Measurements from ENCODE around the gene S1PR4.
"Not testable (repeated sequence)": the region's sequence is repeated elsewhere in the genome, so short reads cannot be mapped to it uniquely, and the experiment has no call there.

Gene S1PR4

DNA sequence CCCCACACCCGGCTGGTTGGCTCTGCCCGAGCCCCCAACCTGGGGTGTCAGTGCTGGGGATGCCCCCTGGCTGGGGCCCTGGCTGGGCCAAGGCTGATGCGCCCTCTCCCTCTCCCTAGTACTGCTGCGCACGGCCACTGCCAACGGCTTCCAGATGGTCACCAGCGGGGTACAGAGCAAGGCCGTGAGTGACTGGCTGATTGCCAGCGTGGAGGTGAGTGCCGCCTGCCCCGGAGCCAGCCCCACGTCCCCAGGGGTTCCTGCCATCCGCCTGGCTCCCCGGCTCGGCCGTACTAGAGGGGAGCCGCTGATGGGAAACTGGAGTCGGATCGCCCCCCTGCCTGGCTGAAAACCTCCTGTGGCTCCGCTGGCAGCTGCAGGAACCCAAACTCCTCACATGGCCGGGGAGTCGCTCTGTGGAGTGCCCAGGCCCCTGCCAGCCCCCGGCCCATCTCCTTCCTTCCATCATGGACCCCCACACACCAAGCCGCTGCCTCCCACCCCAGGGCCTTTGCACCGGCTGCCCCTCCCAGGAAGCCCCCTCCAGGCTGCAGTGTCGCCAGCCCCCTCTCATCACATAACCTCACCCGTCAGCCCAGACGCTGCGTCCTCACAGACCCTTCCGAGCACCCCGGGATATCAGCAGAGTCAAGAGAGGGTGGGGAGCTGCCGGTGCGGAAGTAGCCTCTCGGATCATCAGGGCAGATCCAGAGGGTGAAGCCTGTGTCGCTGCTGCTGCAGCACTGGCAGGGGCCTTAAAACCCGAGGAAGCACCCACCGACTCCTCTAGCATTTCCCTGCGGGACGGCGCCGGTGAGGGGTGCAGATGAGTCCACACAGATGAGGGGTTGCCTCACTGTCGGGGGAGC, 17.7 kb downstream of the S1PR4 start:
- DNase-seq = no peak

DNA sequence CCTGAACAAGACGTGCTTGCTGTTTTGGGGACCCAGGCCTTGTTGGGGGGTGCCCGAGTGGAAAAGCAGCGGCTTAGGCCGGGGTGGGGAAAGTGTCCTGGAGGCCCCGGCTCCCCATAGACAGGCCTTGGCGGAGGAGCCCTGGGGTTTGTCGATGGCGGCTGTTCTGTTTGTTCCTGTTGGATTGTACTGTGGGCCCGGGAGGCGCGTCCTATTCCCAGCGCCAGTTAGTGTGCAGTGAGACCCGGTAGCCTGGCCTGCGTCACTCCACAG, 18.3 kb downstream of the S1PR4 start:
- no peak for DNase-seq

DNA sequence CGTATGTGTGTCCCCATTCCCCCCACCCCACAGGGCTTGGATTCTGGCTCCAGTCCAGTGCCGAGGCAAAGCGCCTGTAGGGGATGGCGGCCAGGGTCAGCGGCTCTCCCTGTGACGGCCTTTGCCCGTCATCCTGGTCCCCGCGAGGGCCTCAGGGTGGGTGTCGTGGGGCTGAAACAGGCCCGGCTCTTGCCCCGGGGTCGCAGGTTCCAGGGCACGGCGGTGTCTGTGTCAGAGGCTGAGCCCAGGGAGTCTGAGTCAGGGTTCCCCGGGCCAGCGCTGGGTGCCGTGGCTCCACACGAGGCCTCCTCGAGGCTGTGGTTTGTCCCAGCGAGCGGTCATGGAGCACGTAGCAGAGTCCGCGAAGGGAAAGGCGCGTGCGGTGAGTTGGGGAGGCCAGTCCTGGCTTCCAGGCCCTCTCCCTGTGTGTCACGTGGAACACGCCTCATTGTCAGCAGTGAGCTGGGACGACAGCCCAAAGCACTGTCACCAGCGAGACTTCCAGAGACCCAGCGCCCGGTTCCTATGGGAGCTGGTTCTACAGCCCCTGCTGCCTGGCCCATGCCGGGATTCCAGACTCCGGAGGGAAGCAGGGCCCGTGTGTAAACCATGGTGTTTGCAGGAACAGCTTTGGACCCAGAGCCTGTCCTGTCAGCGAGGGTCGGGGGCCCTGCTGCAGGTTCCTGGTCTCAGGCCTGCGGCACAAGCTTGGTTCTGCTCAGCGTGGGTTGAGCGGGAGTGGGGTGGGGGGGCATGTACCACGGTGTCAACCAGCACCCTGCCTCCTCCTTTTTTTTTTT, 20.5 kb downstream of the S1PR4 start:
- no peak for DNase-seq

- no peak for DNase-seq
Observed at GRCh38 chr19:3201072-3201700, 22.6 kb downstream of the S1PR4 start.

DNA sequence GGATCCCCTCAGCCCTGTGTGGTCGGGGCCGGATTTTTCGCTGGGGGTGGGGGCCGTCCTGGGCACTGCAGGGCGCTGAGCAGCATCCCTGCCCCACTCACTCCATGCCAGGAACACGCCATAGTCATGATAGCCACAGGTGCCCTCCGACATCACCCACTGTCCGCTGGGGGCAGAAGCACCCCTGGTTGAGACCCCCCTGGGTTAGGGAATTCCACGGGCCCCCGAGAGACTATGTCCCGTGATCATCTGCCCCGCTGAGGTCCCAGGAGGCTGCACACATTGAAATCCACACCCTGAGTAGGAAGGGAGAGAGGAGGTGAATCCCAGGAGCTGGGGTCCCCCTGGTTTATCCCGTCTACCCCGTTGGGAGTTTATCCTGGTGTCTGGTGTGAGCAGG, 23.3 kb downstream of the S1PR4 start:
- DNase-seq = no peak

DNA sequence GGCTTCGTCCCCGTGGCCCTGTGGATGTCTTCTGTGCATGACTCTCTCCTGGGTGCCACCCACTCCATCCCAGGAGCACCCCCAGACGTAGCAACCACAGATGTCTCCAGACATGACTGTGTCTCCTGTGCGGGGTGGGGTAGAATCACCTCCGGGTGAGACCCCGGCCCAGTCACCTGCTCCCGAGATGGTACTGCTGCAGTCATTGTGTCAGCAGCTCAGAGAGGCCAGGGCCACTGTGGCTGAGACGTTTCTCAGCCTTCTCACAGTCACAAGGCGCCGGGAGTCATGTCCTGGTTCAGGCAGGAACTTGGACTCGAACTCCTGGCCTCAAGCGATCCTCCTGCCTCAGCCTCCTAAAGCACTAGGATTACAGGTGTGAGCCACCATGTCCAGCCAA, 23.8 kb downstream of the S1PR4 start:
- no peak for DNase-seq

DNA sequence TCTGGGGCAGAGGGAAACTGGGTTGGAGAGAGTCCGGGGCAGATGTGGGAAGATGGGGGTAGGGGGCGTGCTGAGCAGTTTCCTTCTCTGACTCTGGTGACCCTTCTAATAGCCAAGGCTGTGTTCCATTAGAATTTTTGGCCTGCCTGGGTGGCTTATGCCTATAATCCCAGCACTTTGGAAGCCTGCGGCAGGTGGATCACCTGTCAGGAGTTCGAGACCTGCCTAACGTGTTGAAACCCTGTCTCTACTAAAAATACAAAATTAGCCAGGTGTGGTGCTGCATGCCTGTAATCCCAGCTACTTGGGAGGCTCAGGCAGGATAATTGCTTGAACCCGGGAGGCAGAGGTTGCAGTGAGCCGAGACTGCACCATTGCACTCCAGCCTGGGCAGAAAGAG, 24.3 kb downstream of the S1PR4 start:
- not testable (repeated sequence) for DNase-seq

DNA sequence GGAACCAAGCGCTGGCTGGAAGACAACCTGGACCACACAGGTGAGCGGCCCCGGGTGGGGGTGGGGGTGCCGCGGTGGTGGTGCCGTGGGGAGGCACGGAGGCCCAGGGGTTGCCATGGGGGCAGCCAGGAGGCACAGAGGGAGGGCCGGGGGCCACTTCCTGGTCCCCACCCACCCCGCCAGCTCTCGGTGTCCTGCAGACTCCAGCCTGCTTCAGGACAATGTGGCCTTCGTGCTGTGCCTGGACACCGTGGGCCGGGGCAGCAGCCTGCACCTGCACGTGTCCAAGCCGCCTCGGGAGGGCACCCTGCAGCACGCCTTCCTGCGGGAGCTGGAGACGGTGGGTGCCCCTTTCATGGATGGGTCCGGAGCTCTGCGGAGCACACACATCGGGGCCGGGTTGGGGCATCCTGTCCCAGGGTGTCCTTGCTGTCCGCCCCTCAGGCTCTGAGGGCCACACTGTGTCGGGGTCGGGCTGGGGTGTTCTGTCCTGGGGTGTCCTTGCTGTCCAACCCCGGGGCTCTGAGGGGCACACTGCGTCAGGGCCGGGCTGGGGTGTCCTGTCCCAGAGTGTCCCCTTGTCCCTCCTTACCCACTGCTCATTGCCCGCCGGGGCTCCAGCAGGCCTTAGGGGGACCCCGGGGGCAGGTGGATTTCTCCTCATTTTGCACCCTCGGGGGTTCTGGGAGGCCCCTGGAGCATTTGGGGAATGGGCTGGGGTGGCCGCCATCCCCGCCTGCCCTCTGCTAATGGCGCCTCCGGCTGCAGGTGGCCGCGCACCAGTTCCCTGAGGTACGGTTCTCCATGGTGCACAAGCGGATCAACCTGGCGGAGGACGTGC, 25.5 kb downstream of the S1PR4 start:
- DNase-seq = no peak

DNA sequence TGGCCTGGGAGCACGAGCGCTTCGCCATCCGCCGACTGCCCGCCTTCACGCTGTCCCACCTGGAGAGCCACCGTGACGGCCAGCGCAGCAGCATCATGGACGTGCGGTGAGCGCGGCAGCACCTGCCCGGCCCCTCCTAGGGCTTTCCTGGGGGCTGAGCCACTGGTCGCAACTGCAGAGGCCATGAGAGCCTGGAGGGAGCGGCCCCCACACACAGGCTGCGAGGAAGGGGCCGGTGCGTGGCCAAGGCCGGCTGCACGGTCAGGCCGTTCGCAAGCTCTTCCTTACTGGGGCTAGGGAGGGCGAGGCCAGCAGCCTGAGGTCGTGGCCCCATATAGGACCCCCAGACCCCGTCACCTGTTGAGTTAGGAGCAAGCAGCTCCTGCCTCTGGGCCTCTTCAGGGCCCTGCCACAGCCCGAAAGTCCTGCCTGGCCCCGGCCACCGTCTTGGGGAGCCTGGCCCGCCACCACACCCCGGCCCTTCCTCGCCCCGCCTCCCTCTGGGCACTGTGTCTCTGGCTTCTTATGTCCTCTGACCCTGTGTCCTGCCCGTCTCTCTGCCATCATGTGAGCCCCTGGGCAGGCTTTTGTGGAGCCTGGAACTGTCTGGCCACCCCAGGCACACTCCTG, 26.2 kb downstream of the S1PR4 start:
- no peak for DNase-seq

- no peak for DNase-seq
Observed at GRCh38 chr19:3206216-3206953, 27.8 kb downstream of the S1PR4 start.

DNA sequence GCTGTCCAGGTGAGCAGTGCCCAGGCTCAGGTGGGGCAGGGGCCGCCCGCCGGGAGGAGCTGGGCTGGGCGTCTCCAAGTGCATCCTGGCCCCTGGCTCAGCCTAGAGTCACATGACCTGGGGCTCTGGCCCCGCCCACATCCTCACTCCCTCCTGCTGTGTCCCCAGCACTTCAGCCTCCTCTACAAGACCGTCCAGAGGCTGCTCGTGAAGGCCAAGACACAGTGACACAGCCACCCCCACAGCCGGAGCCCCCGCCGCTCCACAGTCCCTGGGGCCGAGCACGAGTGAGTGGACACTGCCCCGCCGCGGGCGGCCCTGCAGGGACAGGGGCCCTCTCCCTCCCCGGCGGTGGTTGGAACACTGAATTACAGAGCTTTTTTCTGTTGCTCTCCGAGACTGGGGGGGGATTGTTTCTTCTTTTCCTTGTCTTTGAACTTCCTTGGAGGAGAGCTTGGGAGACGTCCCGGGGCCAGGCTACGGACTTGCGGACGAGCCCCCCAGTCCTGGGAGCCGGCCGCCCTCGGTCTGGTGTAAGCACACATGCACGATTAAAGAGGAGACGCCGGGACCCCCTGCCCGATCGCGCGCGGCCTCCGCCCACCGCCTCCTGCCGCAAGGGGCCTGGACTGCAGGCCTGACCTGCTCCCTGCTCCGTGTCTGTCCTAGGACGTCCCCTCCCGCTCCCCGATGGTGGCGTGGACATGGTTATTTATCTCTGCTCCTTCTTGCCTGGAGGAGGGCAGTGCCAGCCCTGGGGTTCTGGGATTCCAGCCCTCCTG, 29.1 kb downstream of the S1PR4 start:
- DNase-seq = no peak

DNA sequence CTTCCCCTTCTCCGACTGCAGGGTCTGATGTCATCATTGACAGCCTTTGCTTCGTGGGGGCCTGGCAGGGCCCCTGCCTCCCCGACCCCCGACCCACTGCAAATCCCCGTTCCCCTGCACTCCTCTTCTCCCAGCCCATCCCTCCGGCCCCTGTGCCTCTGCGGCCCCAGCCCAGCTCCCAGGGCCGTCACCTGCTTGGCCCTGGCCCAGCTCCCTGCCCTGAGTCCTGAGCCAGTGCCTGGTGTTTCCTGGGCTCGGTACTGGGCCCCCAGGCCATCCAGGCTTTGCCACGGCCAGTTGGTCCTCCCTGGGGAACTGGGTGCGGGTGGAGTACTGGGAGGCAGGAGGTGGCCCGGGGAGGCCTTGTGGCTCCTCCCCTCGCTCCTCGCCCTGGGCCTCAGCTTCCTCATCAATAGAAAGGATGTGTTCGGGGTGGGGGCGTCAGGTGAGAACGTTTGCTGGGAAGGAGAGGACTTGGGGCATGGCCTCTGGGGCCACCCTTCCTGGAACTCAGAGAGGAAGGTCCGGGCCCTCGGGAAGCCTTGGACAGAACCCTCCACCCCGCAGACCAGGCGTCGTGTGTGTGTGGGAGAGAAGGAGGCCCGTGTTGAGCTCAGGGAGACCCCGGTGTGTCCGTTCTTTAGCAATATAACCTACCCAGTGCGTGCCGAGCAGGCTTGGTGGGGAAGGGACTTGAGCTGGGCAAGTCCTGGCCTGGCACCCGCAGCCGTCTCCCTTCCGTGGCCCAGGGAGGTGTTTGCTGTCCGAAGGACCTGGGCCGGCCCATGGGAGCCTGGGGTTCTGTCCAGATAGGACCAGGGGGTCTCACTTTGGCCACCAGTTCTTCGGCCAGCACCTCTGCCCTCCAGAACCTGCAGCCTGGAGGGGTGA, 30.0 kb downstream of the S1PR4 start:
- DNase-seq = no peak

DNA sequence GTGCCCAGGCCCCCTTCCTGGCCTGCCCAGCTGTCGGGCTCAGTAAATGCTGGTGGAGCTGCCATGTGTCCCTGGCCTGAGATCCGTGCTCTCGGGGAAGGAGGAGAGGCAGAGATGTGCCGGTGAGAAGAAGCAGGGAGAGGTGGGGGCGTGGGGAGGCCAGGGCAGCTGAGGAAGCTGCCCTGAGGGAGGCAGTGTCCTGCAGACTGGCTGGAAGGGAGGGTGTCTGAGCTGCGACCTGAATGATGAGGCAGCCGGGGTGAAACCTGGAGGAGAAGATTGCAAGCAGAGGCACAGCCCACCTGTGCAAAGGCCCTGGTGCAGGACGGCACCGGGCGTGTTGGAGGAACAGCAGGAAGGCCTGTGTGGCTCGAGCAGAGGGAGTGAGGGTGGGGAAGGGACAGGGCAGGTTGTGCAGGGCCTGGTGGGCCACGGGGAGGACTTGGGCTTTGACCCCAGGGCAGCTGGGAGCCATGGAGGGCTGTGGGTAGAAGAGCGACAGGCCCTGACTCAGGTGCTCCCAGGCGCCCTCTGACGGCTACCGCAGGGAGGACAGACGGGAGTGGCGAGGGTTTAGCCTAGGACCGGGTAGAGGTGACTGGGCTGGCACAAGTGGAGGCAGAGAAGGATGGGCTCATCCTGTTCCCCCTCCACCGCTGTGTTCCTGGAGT, 31.9 kb downstream of the S1PR4 start:
- DNase-seq = no peak

GRCh38 chr19:3211191-3211590, 32.6 kb downstream of the S1PR4 start:
- DNase-seq = no peak

- DNase-seq = no peak
Observed at GRCh38 chr19:3213159-3213558, 34.6 kb downstream of the S1PR4 start.

GRCh38 chr19:3216874-3217273, 38.3 kb downstream of the S1PR4 start:
- no peak for DNase-seq

DNA sequence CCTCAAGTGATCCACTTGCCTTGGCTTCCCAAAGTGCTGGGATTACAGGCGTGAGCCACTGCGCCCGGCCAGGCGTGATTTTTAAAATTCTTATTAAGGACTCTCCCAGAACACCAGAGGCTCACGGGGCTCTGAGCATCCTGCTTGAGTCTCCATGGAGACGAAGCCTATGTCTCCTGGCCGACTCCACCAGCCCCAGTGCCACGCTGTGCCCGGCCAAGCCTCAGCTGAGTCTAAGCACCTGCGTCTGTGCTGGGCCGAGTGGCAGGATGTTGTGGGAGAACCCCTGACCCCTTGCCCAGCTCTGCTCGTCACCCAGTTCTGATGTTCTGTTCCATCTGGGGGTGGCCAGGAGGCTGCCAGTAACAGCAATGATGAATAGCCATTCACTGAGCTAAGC, 42.0 kb downstream of the S1PR4 start:
- no peak for DNase-seq

- DNase-seq = not testable (repeated sequence)
Observed at GRCh38 chr19:3221576-3221975, 43.0 kb downstream of the S1PR4 start.

DNA sequence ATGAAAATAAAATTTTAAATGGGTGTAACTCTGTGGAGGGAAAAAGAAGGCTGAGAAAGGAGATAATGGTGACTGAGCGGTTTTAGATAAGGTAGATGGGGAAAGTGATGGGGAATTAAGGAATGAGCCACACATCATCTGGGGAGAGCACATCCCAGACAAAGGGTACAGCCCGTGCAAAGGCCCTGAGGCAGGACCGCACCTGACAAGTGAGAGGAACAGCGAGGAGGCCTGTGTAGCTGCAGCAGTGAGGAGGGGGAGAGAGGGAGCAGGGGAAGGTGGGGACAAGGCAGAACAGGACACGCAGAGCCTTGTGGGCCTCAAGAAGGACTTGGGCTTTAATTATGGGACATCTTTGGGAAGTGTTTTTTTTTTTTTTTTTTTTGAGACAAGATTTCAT, 44.1 kb downstream of the S1PR4 start:
- no peak for DNase-seq
